K562 (cell line): ENCODE results near the gene EFCAB5. TPM values are rescaled to one million over a fixed set of nuclear protein-coding genes. Genes with fewer than 3 reads are reported as not detected.

Experiments used
- ATAC-seq: fragments of 200-7000 bp; cut with Tn5 transposase; 3 replicates; pipeline ENCODE4 v1.9.1; 2020; ENCODE audit warnings: moderate library complexity
- BruUV-seq: library from RNA; stranded (reverse); fragments of 400-500 nt; replicated peaks from 2 replicates; lab custom pipeline; 2021; lab: Mats Ljungman, UMichigan
- CTCF ChIA-PET: fragments of 300-600 bp; formaldehyde crosslinking; extraction: SDS; loops from one replicate; lab custom pipeline; 2021; ENCODE audit warnings: low intra/inter-chr PET ratio; lab: Yijun Ruan, JAX
- POLR2A ChIA-PET: fragments of 300-600, 350-650 bp; sonication (Branson Sonifier 250); formaldehyde crosslinking; extraction: SDS; loops from one replicate; lab custom pipeline; 2021; ENCODE audit warnings: antibody characterized with exemption, inconsistent platforms; lab: Yijun Ruan, JAX
- DNase-seq, 4 experiments: peaks; one replicate each; pipeline versions ENCODE4 v3.0.0 to v3.0.0-alpha.2; 2011 to 2018; ENCODE audit warnings: low spot score in 3 of 4, mixed read lengths in 3 of 4; ENCODE audit errors: extremely low read depth in 1 of 4
- FAIRE-seq: peaks from 2 replicates; lab custom pipeline; 2011; peaks lifted over from hg19 to GRCh38; lab: Jason Lieb, UNC
- H2AFZ ChIP-seq: 2 replicates; pipeline ENCODE4 v1.6.0; 2011; ENCODE audit warnings: low read depth, low read length, control low read depth, inconsistent platforms
- H3K27ac ChIP-seq: fragments of 200-600 bp; 3 replicates; pipeline ENCODE4 v1.8.0; 2011; ENCODE audit warnings: low read depth, mild to moderate bottlenecking, control low read depth, inconsistent platforms, low read length, moderate library complexity, mixed read lengths; ENCODE audit errors: extremely low read depth
- H3K27me3 ChIP-seq, 2 experiments: fragments of 300-600 bp in 1 of 2; 2 replicates in 1 of 2; 3 replicates in 1 of 2; pipeline versions ENCODE4 v1.6.0 to v1.8.0; 2011; ENCODE audit warnings: inconsistent platforms in 2 of 2, low read length in 2 of 2, mild to moderate bottlenecking in 1 of 2, mixed read lengths in 1 of 2, moderate library complexity in 1 of 2; ENCODE audit not compliant: control insufficient read depth in 2 of 2, insufficient read depth in 2 of 2
- H3K36me3 ChIP-seq: fragments of 300-600 bp; 3 replicates; pipeline ENCODE4 v1.8.0; 2011; ENCODE audit warnings: mild to moderate bottlenecking, low read length, inconsistent platforms; ENCODE audit not compliant: control insufficient read depth, insufficient read depth
- H3K4me1 ChIP-seq, 2 experiments: fragments of 200-600 bp in 1 of 2; replicated peaks in 1 of 2; 2 replicates in 1 of 2; 3 replicates in 1 of 2; pipeline versions ENCODE4 v1.5.1 to v1.8.0; 2011; ENCODE audit warnings: inconsistent platforms in 2 of 2, low read length in 2 of 2, mild to moderate bottlenecking in 1 of 2, mixed read lengths in 1 of 2, moderate library complexity in 1 of 2; ENCODE audit not compliant: control insufficient read depth in 2 of 2, insufficient read depth in 2 of 2
- H3K4me2 ChIP-seq: 2 replicates; pipeline ENCODE4 v1.6.1; 2011; ENCODE audit warnings: low read length, control low read depth, inconsistent platforms, mixed read lengths; ENCODE audit not compliant: insufficient read depth
- H3K4me3 ChIP-seq: fragments of 200-600 bp; sonication (generic), shearing (Covaris generic); 2 replicates; pipeline ENCODE4 v1.5.1; 2016; ENCODE audit warnings: control low read depth, inconsistent platforms
- H3K79me2 ChIP-seq: fragments of 200-600 bp; 3 replicates; pipeline ENCODE4 v1.8.0; 2011; ENCODE audit warnings: low read length, inconsistent platforms; ENCODE audit not compliant: control insufficient read depth, insufficient read depth
- H3K9ac ChIP-seq, 2 experiments: 2 replicates each; pipeline versions ENCODE4 v1.6.0 to v1.6.1; 2011; ENCODE audit warnings: low read depth in 2 of 2, low read length in 2 of 2, control low read depth in 1 of 2, inconsistent platforms in 1 of 2, mild to moderate bottlenecking in 1 of 2, mixed read lengths in 1 of 2; ENCODE audit not compliant: insufficient read depth in 1 of 2
- H3K9me1 ChIP-seq: one replicate; pipeline ENCODE4 v1.6.0; 2011; ENCODE audit warnings: inconsistent platforms, mild to moderate bottlenecking, low read length, moderate library complexity; ENCODE audit not compliant: control insufficient read depth, insufficient read depth
- H3K9me3 ChIP-seq: replicated peaks from 2 replicates; pipeline ENCODE4 v1.5.1; 2011; ENCODE audit warnings: low read depth, low read length, inconsistent platforms; ENCODE audit not compliant: control insufficient read depth, insufficient read depth
- H4K20me1 ChIP-seq: replicated peaks from 2 replicates; pipeline ENCODE4 v1.6.1; 2011; ENCODE audit warnings: low read length, inconsistent platforms, mixed read lengths; ENCODE audit not compliant: control insufficient read depth, insufficient read depth
- ATF1 ChIP-seq, 2 experiments: fragments of 450-650 bp in 1 of 2; IDR thresholded peaks; 2 replicates each; pipeline ENCODE4 v1.6.1; 2016; ENCODE audit warnings: missing compliant biosample characterization in 1 of 2, missing genetic modification characterization in 1 of 2
- CREM ChIP-seq: IDR thresholded peaks from 2 replicates; pipeline ENCODE4 v1.6.1; 2014; ENCODE audit warnings: antibody characterized with exemption, low read depth
- FOS ChIP-seq: IDR thresholded peaks from 3 replicates; pipeline ENCODE4 v1.6.1; 2011; ENCODE audit not compliant: insufficient read length; ENCODE audit errors: extremely low read depth
- HES1 ChIP-seq: fragments of 450-650 bp; IDR thresholded peaks from 2 replicates; pipeline ENCODE4 v1.6.1; 2016; ENCODE audit warnings: low read depth, mild to moderate bottlenecking, moderate library complexity
- MED1 ChIP-seq: sonication (generic); formaldehyde crosslinking; IDR thresholded peaks from 2 replicates; pipeline ENCODE4 v1.8.1; 2023; ENCODE audit warnings: missing genetic modification reagents, borderline replicate concordance
- MLLT1 ChIP-seq, 2 experiments: fragments of 450-650 bp; IDR thresholded peaks; 2 replicates each; pipeline ENCODE4 v1.6.1; 2016
- ZNF165 ChIP-seq: fragments of 250-450 bp; sonication (Bioruptor Pico); IDR thresholded peaks from 2 replicates; pipeline ENCODE4 v1.4.0; 2020; ENCODE audit warnings: borderline replicate concordance
- WGBS: fragments of 100-300 bp; shearing (Covaris generic); methylation state at CpG from one replicate; pipeline ENCODE4 v1.1.6; 2016; ENCODE audit warnings: low coverage, mixed read lengths; ENCODE audit not compliant: insufficient coverage; ENCODE audit errors: missing lambda C conversion rate; 5-methylcytosine and 5-hydroxymethylcytosine counted together
- in situ Hi-C: fragments of 300-500 bp; cut with MboI; formaldehyde crosslinking; loops from 4 replicates; pipeline ENCODE4 v1.15.0; 2018; ENCODE audit warnings: inconsistent platforms, mixed read lengths
- intact Hi-C: fragments of 100-400 bp; cut with micrococcal nuclease; formaldehyde crosslinking; loops from 2 replicates; pipeline ENCODE4 v1.14.2; 2022
- polyA plus RNA-seq, 8 experiments: library from polyadenylated mRNA; depleted of rRNA in 4 of 8; stranded (reverse) in 5 of 8; unstranded in 3 of 8; fragments of >200 nt; fragmentation: Nextera tagmentation in 2 of 8; fragmentation: Illumina TruSeq in 1 of 8; extraction: Ambion mirVana in 2 of 8; extraction: Trizol in 1 of 8; gene quantifications; 2 replicates each; pipeline versions ENCODE4 v1.2.1 to v1.2.3, GENCODE V29; 2011 to 2014; ENCODE audit warnings: inconsistent platforms in 1 of 8, missing spikeins in 1 of 8
- total RNA-seq, 7 experiments: library from RNA; depleted of rRNA in 6 of 7; stranded (reverse); fragments of >200 nt in 6 of 7; fragmentation: Illumina TruSeq in 2 of 7; extraction: Trizol in 2 of 7; gene quantifications; 2 replicates each; pipeline versions ENCODE4 v1.2.1 to v1.2.3, GENCODE V29; 2011 to 2021; ENCODE audit warnings: low replicate concordance in 1 of 7
- TF ChIP-seq, protein P1 (sequence below): fragments of 250-450 bp; sonication (Bioruptor Pico); IDR thresholded peaks from 2 replicates; pipeline ENCODE4 v1.4.0; 2020

The EFCAB5 gene
- total and polyA plus RNA-seq, 9 of the 15 experiments (the other 6 are each of a cell fraction or from before 2014, with no cell fraction given) = 0.06 to 0.11 TPM; not detected in 7

GRCh38 chr17:30074730-30075129 is 133.3 kb downstream of the EFCAB5 start (continued):
- TF ChIP-seq, protein P1, sequence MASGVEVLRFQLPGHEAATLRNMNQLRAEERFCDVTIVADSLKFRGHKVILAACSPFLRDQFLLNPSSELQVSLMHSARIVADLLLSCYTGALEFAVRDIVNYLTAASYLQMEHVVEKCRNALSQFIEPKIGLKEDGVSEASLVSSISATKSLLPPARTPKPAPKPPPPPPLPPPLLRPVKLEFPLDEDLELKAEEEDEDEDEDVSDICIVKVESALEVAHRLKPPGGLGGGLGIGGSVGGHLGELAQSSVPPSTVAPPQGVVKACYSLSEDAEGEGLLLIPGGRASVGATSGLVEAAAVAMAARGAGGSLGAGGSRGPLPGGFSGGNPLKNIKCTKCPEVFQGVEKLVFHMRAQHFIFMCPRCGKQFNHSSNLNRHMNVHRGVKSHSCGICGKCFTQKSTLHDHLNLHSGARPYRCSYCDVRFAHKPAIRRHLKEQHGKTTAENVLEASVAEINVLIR (CRISPR knock-in tag) = no peak
- TF ChIP-seq MLLT1 (IDR thresholded peaks at IDR 0.05) = no peak
- TF ChIP-seq ZNF165 (CRISPR knock-in tag) = no peak

GRCh38 chr17:30082773-30083172 is 141.3 kb downstream of the EFCAB5 start:
- peaks cover 19 to 28% of the 10 kb centered on the region in 2 experiments for H3K27me3 ChIP-seq
- CTCF ChIA-PET = no interaction called here
- in situ Hi-C loops = loop anchor here (10.0 kb wide), 1 partner anchor 278 kb away; no protein-coding TSS in a partner anchor
- H3K4me2 ChIP-seq = no peak overlapping the region
- H3K9ac ChIP-seq = no peak overlapping the region
- H3K4me1 ChIP-seq = no peaks in the 10 kb centered on the region
- intact Hi-C loops = no loop called here
- H3K9me1 ChIP-seq = no peaks in the 10 kb centered on the region
- ATAC-seq (no peak), DNase-seq (no peak), FAIRE-seq (no peak)
- no peaks in the 10 kb centered on the region for H3K79me2 ChIP-seq
- no peaks in the 10 kb centered on the region for H3K36me3 ChIP-seq
- 4% methylated on average over 5 of the region's 5 CpGs for WGBS
- H3K27ac ChIP-seq = no peak overlapping the region
- H2AFZ ChIP-seq = no peak overlapping the region
- no peak for TF ChIP-seq ATF1 (CRISPR knock-in tag; IDR thresholded peaks at IDR 0.05)
- peak; percentile 57; the same call in 1 of the 2 replicates for TF ChIP-seq ATF1 (tag; IDR thresholded peaks at IDR 0.05)
- TF ChIP-seq CREM = peak; percentile 22; the same call in 1 of the 2 replicates
- no peak for TF ChIP-seq FOS
- TF ChIP-seq MED1 (CRISPR knock-in tag) = no peak
- TF ChIP-seq HES1 = no peak
- H3K4me3 ChIP-seq = no peak overlapping the region
- no peaks in the 10 kb centered on the region for H3K9me3 ChIP-seq
- no peaks in the 10 kb centered on the region; the same call in 1 of the 2 replicates for H4K20me1 ChIP-seq
- no TSS peak for BruUV-seq
- POLR2A ChIA-PET = interaction anchor here (0.7 to 1.0 kb wide), 3 partner anchors 12 to 510 kb away, joined by 3 to 4 read pairs (median 3); no protein-coding TSS in a partner anchor
